A673 (cell line): ENCODE results near the gene ZBTB2.

ENCODE experiments used
- EZH2 ChIP-seq: fragments of 200-600 bp; sonication (generic); IDR thresholded peaks from 2 replicates; pipeline ENCODE4 v1.6.1; 2017; ENCODE audit warnings: borderline replicate concordance, low read depth, mild to moderate bottlenecking, mixed read lengths, antibody characterized with exemption, low read length; ENCODE audit not compliant: poor library complexity, severe bottlenecking
- TF ChIP-seq, protein P1 (sequence below): fragments of 300-800, 200-600 bp; sonication (generic); conservative IDR thresholded peaks from 2 replicates; pipeline ENCODE4 v1.5.1; 2017; ENCODE audit warnings: low read depth, mild to moderate bottlenecking, antibody characterized with exemption, low read length, moderate library complexity, mixed read lengths

DNA sequence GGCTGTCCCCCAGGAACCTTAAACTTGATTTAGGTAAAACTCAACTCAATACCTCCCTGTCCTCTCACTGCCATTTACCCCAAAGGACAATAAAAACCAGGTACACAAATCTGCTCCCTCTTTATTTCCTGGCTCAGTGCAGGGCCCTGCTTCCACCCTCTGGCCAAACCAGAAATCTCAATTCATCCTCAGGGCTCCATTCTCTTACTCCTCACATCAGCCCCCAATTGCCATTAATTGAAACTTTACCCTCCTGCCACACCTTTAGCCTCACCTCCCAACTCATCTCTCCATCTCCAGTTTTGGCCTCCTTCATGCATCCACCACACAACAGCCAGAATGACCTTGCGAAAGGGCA is 10.5 kb downstream of the ZBTB2 start:
- TF ChIP-seq, protein P1, sequence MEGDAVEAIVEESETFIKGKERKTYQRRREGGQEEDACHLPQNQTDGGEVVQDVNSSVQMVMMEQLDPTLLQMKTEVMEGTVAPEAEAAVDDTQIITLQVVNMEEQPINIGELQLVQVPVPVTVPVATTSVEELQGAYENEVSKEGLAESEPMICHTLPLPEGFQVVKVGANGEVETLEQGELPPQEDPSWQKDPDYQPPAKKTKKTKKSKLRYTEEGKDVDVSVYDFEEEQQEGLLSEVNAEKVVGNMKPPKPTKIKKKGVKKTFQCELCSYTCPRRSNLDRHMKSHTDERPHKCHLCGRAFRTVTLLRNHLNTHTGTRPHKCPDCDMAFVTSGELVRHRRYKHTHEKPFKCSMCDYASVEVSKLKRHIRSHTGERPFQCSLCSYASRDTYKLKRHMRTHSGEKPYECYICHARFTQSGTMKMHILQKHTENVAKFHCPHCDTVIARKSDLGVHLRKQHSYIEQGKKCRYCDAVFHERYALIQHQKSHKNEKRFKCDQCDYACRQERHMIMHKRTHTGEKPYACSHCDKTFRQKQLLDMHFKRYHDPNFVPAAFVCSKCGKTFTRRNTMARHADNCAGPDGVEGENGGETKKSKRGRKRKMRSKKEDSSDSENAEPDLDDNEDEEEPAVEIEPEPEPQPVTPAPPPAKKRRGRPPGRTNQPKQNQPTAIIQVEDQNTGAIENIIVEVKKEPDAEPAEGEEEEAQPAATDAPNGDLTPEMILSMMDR: no peak
- no peak for TF ChIP-seq EZH2
